ENCODE results near the gene MBLAC1.

MBLAC1 gene

GRCh38 chr7:100159099-100159623 is 32.4 kb downstream of the MBLAC1 start:
- H2AFZ ChIP-seq (ENCODE audit: low read length) = no peak overlapping the region; the same call in 1 of the 2 replicates
- peak overlapping the region; percentile 96 for H3K4me2 ChIP-seq (ENCODE audit: low read length)
- no peaks in the 10 kb centered on the region for H4K20me1 ChIP-seq (ENCODE audit: insufficient read depth, low read length)
- H3K27ac ChIP-seq (ENCODE audit: low read depth, low read length, poor library complexity, severe bottlenecking) = no peak overlapping the region
- peaks cover 46% of the 10 kb centered on the region for H3K4me1 ChIP-seq (ENCODE audit: insufficient read depth, low read length, severe bottlenecking)
- H3K4me3 ChIP-seq (ENCODE audit: low read depth, low read length, poor library complexity, severe bottlenecking) = peak overlapping the region; percentile 83
- no peaks in the 10 kb centered on the region for H3K9me2 ChIP-seq (ENCODE audit: low read depth, low read length)
- no peaks in the 10 kb centered on the region for H3K79me2 ChIP-seq (ENCODE audit: insufficient read depth, low read length)
- TF ChIP-seq CTCF (IDR thresholded peaks at IDR 0.05; ENCODE audit: low read length) (no peak; the same call in 1 of the 2 replicates), EZH2 (IDR thresholded peaks at IDR 0.05; ENCODE audit: borderline replicate concordance, low read length) (no peak)
- H3K9me3 ChIP-seq (ENCODE audit: low read length) = no peaks in the 10 kb centered on the region
- no peaks in the 10 kb centered on the region for H3F3A ChIP-seq (ENCODE audit: insufficient read depth, low read length)
- H3K9ac ChIP-seq (ENCODE audit: low read length) = peak overlapping the region; percentile 86
- peaks cover 4% of the 10 kb centered on the region; the same call in 1 of the 2 replicates for H3K27me3 ChIP-seq (ENCODE audit: insufficient read depth, low read length)
- peaks cover 30% of the 10 kb centered on the region for H3K36me3 ChIP-seq (ENCODE audit: insufficient read depth, low read length)

- H3K27me3 ChIP-seq (ENCODE audit: insufficient read depth, low read length) = peaks cover 4% of the 10 kb centered on the region; the same call in 1 of the 2 replicates
- H3K4me3 ChIP-seq (ENCODE audit: low read depth, low read length, poor library complexity, severe bottlenecking) = no peak overlapping the region
- peaks cover 21% of the 10 kb centered on the region for H3K36me3 ChIP-seq (ENCODE audit: insufficient read depth, low read length)
- H3K4me2 ChIP-seq (ENCODE audit: low read length) = no peak overlapping the region
- H4K20me1 ChIP-seq (ENCODE audit: insufficient read depth, low read length) = no peaks in the 10 kb centered on the region
- H3K4me1 ChIP-seq (ENCODE audit: insufficient read depth, low read length, severe bottlenecking) = peaks cover 37% of the 10 kb centered on the region
- H3F3A ChIP-seq (ENCODE audit: insufficient read depth, low read length) = no peaks in the 10 kb centered on the region
- H2AFZ ChIP-seq (ENCODE audit: low read length) = no peak overlapping the region
- H3K9ac ChIP-seq (ENCODE audit: low read length) = no peak overlapping the region
- no peaks in the 10 kb centered on the region for H3K9me3 ChIP-seq (ENCODE audit: low read length)
- TF ChIP-seq EZH2 (IDR thresholded peaks at IDR 0.05; ENCODE audit: borderline replicate concordance, low read length) = no peak
- no peak for TF ChIP-seq CTCF (IDR thresholded peaks at IDR 0.05; ENCODE audit: low read length)
- no peaks in the 10 kb centered on the region for H3K79me2 ChIP-seq (ENCODE audit: insufficient read depth, low read length)
- H3K27ac ChIP-seq (ENCODE audit: low read depth, low read length, poor library complexity, severe bottlenecking) = no peak overlapping the region
- no peaks in the 10 kb centered on the region for H3K9me2 ChIP-seq (ENCODE audit: low read depth, low read length)
Observed at GRCh38 chr7:100160067-100160466, 33.3 kb downstream of the MBLAC1 start.

- no peak for TF ChIP-seq CTCF (IDR thresholded peaks at IDR 0.05; ENCODE audit: low read length)
- no peak for TF ChIP-seq EZH2 (IDR thresholded peaks at IDR 0.05; ENCODE audit: borderline replicate concordance, low read length)
- Histone ChIP-seq H2AFZ (ENCODE audit: low read length) (no peak overlapping the region), H3F3A (ENCODE audit: insufficient read depth, low read length) (no peaks in the 10 kb centered on the region), H3K9ac (ENCODE audit: low read length) (no peak overlapping the region), H3K4me3 (ENCODE audit: low read depth, low read length, poor library complexity, severe bottlenecking) (no peak overlapping the region), H3K9me3 (ENCODE audit: low read length) (no peaks in the 10 kb centered on the region), H3K4me2 (ENCODE audit: low read length) (no peak overlapping the region), H3K36me3 (ENCODE audit: insufficient read depth, low read length) (no peaks in the 10 kb centered on the region), H3K79me2 (ENCODE audit: insufficient read depth, low read length) (no peaks in the 10 kb centered on the region), H3K9me2 (ENCODE audit: low read depth, low read length) (no peaks in the 10 kb centered on the region), H3K4me1 (ENCODE audit: insufficient read depth, low read length, severe bottlenecking) (peaks cover 12% of the 10 kb centered on the region), H4K20me1 (ENCODE audit: insufficient read depth, low read length) (no peaks in the 10 kb centered on the region), H3K27me3 (ENCODE audit: insufficient read depth, low read length) (peaks cover 18% of the 10 kb centered on the region; the same call in 1 of the 2 replicates), H3K27ac (ENCODE audit: low read depth, low read length, poor library complexity, severe bottlenecking) (no peak overlapping the region)
Observed at GRCh38 chr7:100163006-100163531, 36.3 kb downstream of the MBLAC1 start.
